Pancreas (tissue), 10 donors: ENCODE data around the gene PTPN1. TPM values are rescaled to one million over a fixed set of nuclear protein-coding genes. Genes with fewer than 3 reads are reported as not detected.
A peak's percentile ranks its signal among the peaks of the same experiment; 100 is the strongest.

ENCODE experiments used
- ATAC-seq, 4 donors: fragments of 200-7000 bp; cut with Tn5 transposase; one replicate each; pipeline versions ENCODE4 v1.8.0 to v1.9.1; 2020; ENCODE audit warnings: mild to moderate bottlenecking in 4 of 4, moderate library complexity in 4 of 4
- DNase-seq, 6 donors: peaks; one replicate each; pipeline ENCODE4 v3.0.0-alpha.2; 2020
- FAIRE-seq: peaks from 2 replicates; lab custom pipeline; 2012; peaks lifted over from hg19 to GRCh38; lab: Jason Lieb, UNC
- H3K27ac ChIP-seq, 4 donors: fragments of 200-600 bp; sonication (generic); 1 replicate in 3 of 4; 2 replicates in 1 of 4; pipeline versions ENCODE4 v1.5.0 to v1.8.0; 2020
- H3K27me3 ChIP-seq, 4 donors: fragments of 200-600 bp; one replicate each; pipeline ENCODE4 v1.8.0; 2021
- H3K36me3 ChIP-seq, 3 donors: fragments of 200-600 bp; sonication (generic) in 1 of 3; one replicate each; pipeline versions ENCODE4 v1.5.0 to v1.8.0; 2020 to 2021
- H3K4me1 ChIP-seq, 3 donors: fragments of 200-600 bp; one replicate each; pipeline ENCODE4 v1.8.0; 2021
- H3K4me3 ChIP-seq, 4 donors: fragments of 200-600 bp; sonication (generic) in 2 of 4; one replicate each; pipeline versions ENCODE4 v1.5.0 to v1.8.0; 2020 to 2021
- H3K9me3 ChIP-seq, 4 donors: fragments of 200-600 bp; one replicate each; pipeline ENCODE4 v1.8.0; 2021
- WGBS, 2 donors: extraction: QIAGEN DNeasy Blood & Tissue Kit; methylation state at CpG; one replicate each; pipeline ENCODE4 v1.1.7; 2013; 5-methylcytosine and 5-hydroxymethylcytosine counted together
- intact Hi-C, 3 donors: fragments of 100-400 bp; cut with DNase I; formaldehyde crosslinking; loops; one replicate each; pipeline versions ENCODE4 v1.11.1 to v1.14.2; 2022
- polyA plus RNA-seq, 2 donors: library from polyadenylated mRNA; stranded (reverse); fragments of 200-250 nt; gene quantifications; one replicate each; pipeline ENCODE4 v1.2.3, GENCODE V29; 2013
- total RNA-seq, 6 donors: library from RNA; stranded (reverse); fragmentation: NEBNext Ultra II Directional in 4 of 6; extraction: Animal tissue kit (Norgen Biotek cat#: 25700) in 4 of 6; gene quantifications; one replicate each; pipeline versions ENCODE4 v1.2.1 to v1.2.4, GENCODE V29; 2021 to 2023
- TF ChIP-seq, protein P1 (sequence below), 4 donors: fragments of 200-600 bp; sonication (generic) in 3 of 4; IDR thresholded peaks; one replicate each; pipeline versions ENCODE4 v1.5.0 to v1.8.0; 2021; ENCODE audit warnings: antibody characterized with exemption in 4 of 4
- donor health status: healthy with polysubstance abuse.
- donor health status: DM: no; HTN: no; CAD: no; lungs with moderate emphysema.
- donor health status: DM: no; HTN: no; CAD: no.
- donor health status: control.
- donor health status: control.
- donor health status: Bipolar disorder and iron deficiency.
- donor health status: DM: yes; HTN: yes; CAD: no.
- donor health status: DM: no; HTN: no; CAD: no.
- donor health status: DM: no; HTN: no; CAD: no.
- donor health status: DM: yes; HTN: yes; CAD: no.

Gene PTPN1
- total and polyA plus RNA-seq, 8 donors, result 6.0 to 12.4 (median 8.6) TPM

DNA sequence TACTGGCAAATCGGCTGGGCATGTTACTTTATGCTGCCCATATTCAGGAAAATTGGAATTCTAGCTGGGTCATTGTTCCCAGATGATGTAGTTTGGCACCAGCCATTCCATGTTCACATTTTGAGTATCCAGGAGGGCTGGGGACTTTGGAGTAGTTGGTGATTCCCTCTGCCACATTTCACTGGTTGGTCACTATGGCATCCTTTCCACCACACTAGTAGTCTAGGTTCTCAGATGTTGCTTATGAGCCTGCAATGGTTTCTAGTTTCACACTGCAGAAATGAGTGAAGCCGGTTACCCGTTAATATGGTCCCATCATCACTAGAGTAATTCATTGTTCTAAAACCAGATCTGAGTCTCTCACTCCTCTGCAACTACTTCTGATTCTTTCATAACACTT, 4.6 kb downstream of the PTPN1 start:
- H3K27me3 ChIP-seq, result no peaks in the 10 kb centered on the region
- DNase-seq (no peak), FAIRE-seq (no peak), ATAC-seq (no peak)
- intact Hi-C loops, result no loop called here
- H3K4me3 ChIP-seq, result no peak overlapping the region
- no peaks in the 10 kb centered on the region for H3K36me3 ChIP-seq
- H3K27ac ChIP-seq, result no peak overlapping the region
- TF ChIP-seq, protein P1, sequence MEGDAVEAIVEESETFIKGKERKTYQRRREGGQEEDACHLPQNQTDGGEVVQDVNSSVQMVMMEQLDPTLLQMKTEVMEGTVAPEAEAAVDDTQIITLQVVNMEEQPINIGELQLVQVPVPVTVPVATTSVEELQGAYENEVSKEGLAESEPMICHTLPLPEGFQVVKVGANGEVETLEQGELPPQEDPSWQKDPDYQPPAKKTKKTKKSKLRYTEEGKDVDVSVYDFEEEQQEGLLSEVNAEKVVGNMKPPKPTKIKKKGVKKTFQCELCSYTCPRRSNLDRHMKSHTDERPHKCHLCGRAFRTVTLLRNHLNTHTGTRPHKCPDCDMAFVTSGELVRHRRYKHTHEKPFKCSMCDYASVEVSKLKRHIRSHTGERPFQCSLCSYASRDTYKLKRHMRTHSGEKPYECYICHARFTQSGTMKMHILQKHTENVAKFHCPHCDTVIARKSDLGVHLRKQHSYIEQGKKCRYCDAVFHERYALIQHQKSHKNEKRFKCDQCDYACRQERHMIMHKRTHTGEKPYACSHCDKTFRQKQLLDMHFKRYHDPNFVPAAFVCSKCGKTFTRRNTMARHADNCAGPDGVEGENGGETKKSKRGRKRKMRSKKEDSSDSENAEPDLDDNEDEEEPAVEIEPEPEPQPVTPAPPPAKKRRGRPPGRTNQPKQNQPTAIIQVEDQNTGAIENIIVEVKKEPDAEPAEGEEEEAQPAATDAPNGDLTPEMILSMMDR (IDR thresholded peaks at IDR 0.05), result no peak
- H3K4me1 ChIP-seq, result peaks cover 0 to 25% (median 25%) of the 10 kb centered on the region in 3 donors
- WGBS, 2 donors, result 88 to 94% methylated on average over 3 of the region's 3 CpGs
- no peaks in the 10 kb centered on the region for H3K9me3 ChIP-seq

DNA sequence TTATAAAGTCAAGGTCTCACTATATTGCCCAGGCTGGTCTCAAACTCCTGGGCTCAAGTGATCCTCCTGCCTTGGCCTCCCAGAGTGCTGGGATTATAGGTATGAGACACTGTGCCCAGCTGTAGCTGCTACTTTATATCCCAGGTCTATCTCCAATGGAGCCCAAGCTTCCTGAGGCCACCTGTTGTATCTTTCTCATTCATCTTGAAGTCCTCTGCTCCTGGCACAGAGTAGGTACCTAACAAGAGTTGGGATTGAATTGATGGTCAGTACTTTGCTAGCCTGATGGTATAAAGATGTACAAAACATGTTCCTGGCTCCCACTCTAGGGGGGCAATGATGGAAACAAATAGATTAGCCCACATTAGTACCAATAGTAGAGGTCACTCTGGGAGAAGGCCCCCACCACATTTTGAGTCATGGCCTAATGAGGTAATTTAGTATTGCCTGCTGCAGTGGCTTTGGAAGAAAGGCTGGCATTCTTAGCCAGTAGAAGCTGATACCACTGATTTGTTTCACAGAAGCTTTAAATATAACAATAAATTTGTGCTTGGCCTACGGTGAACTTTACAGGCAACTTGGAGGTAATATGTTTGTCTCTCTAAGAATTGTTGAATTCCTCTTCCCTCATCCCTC, 5.4 kb downstream of the PTPN1 start:
- H3K27ac ChIP-seq, result no peak overlapping the region
- TF ChIP-seq, protein P1 (IDR thresholded peaks at IDR 0.05), result no peak
- no peak overlapping the region for H3K4me3 ChIP-seq
- no peak for FAIRE-seq
- no peaks in the 10 kb centered on the region for H3K36me3 ChIP-seq
- ATAC-seq, result no peak
- peaks cover 0 to 25% (median 25%) of the 10 kb centered on the region in 3 donors for H3K4me1 ChIP-seq
- intact Hi-C loops, result no loop called here
- no peak for DNase-seq
- H3K27me3 ChIP-seq, result no peaks in the 10 kb centered on the region
- WGBS, 2 donors, result 90 to 91% methylated on average over 1 of the region's 1 CpG
- H3K9me3 ChIP-seq, result no peaks in the 10 kb centered on the region

DNA sequence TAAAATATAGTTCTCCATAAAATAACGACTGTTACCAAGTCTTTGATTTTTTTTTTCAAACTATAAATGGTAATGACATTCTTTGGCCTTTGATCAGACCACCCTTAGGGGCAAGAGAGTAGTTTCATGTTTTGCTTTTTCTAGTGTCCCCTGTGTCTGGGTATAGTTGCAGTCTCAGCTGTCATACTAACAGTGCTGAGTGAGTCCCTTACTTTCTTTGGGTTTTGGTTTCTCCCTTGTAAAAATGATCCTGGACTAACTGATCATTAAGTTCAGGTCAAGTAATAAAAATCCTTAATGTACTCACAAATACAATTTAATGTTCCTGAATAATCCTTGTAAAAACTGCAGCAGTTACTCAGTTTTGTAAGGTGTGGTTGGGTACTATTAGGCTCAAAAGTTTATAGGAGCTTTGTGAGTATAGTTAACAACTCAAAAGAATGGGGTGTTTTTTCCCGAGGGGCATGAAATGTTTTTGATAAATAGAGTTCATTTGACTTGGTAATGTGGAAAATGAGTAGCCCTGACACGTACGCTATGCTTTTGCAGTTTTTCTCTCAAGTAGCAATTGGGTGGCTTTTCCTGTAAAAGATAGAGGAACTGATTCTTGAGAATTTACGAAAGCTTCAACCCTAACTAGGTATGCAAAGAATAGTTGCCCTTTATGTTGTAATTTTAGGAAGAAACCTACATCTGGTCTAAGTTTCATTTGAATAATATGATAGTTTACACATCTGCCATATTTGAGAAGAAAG, 6.2 kb downstream of the PTPN1 start:
- no peaks in the 10 kb centered on the region for H3K27me3 ChIP-seq
- intact Hi-C loops, result no loop called here
- DNase-seq (no peak), ATAC-seq (no peak), FAIRE-seq (no peak)
- no peaks in the 10 kb centered on the region for H3K36me3 ChIP-seq
- H3K4me1 ChIP-seq, result peaks cover 0 to 25% (median 24%) of the 10 kb centered on the region in 3 donors
- no peaks in the 10 kb centered on the region for H3K9me3 ChIP-seq
- H3K4me3 ChIP-seq, result no peak overlapping the region
- 76 to 82% methylated on average over 5 of the region's 5 CpGs for WGBS, 2 donors
- TF ChIP-seq, protein P1 (IDR thresholded peaks at IDR 0.05), result no peak
- H3K27ac ChIP-seq, result peak overlapping the region in 1 of 4 donors; percentile 18

DNA sequence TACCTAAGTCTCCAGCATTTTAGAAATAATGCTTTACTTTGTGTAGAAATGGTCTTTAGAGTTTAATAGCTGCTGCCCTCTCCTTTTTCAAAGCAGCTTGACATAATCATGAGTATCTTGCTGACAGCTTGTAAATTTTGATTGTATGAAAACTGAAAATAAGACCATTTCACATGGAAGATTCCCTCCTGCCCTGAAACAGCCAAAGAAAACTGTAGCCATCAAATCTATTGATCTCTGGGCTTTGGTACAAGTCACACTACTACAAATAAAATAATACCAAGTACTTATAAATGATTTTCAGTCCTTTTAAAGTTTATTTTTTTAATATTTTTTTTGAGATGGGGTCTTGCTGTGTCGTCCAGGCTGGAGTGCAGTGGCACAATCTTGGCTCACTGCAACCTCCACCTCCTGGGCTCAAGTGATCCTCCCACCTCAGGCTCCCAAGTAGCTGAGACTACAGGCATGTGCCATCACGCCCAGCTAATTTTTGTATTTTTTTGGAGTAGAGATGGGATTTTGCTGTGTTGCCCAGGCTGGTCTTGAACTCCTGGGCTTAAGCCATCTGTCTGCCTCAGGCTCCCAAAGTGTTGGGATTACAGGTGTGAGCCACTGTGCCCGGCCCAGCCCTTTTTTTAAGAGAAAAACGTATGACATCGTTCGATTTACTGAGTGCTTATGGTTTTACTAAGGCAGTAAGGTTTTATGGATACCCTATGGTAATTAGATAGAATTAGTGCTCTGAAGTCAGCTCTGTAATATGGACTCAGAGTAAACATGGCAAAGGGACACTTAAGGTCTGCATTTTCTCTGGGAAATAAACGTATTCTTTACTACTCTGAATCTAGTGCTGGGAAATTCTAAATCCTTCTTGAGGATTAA, 7.0 kb downstream of the PTPN1 start:
- no peak overlapping the region for H3K4me3 ChIP-seq
- ATAC-seq, result no peak
- 83 to 88% methylated on average over 7 of the region's 7 CpGs for WGBS, 2 donors
- H3K4me1 ChIP-seq, result peaks cover 0 to 18% (median 16%) of the 10 kb centered on the region in 3 donors
- TF ChIP-seq, protein P1 (IDR thresholded peaks at IDR 0.05), result no peak
- H3K36me3 ChIP-seq, result no peaks in the 10 kb centered on the region
- H3K27ac ChIP-seq, result peak overlapping the region in 1 of 4 donors; percentile 18
- H3K9me3 ChIP-seq, result no peaks in the 10 kb centered on the region
- no peak for FAIRE-seq
- DNase-seq, result no peak
- intact Hi-C loops, result no loop called here
- H3K27me3 ChIP-seq, result no peaks in the 10 kb centered on the region
